HCT116 (cell line): ENCODE data around the gene NKX1-1. TPM values are rescaled to one million over a fixed set of nuclear protein-coding genes. Genes with fewer than 3 reads are reported as not detected.

Experiments used
- ATAC-seq: fragments of 200-7000 bp; cut with Tn5 transposase; 2 replicates; pipeline ENCODE4 v1.9.1; 2020; ENCODE audit warnings: mild to moderate bottlenecking, moderate library complexity
- BruUV-seq: library from RNA; stranded (reverse); fragments of 400-500 nt; replicated peaks from 2 replicates; lab custom pipeline; 2021; lab: Mats Ljungman, UMichigan
- CTCF ChIA-PET: fragments of 300-600 bp; sonication (Branson Sonifier 250); formaldehyde crosslinking; loops from one replicate; lab custom pipeline; 2021; ENCODE audit warnings: antibody characterized with exemption; lab: Charles Lee
- POLR2A ChIA-PET: fragments of 300-600, 350-600 bp; sonication (Branson Sonifier 250); formaldehyde crosslinking; loops from one replicate; lab custom pipeline; 2021; ENCODE audit warnings: antibody characterized with exemption; lab: Charles Lee
- RAD21 ChIA-PET, 2 experiments: fragments of 300-600 bp; sonication (Branson Sonifier 250); formaldehyde crosslinking; loops; one replicate each; lab custom pipeline; 2023; ENCODE audit warnings: low total read pairs in 2 of 2; ENCODE audit not compliant: uncharacterized antibody in 2 of 2, unreplicated experiment in 2 of 2, low non-redundant PET in 1 of 2; lab: Charles Lee
- DNase-seq: peaks from one replicate; pipeline ENCODE4 v3.0.0-alpha.2; 2010; ENCODE audit warnings: low read depth, low spot score
- H2AFZ ChIP-seq: fragments of 200-600 bp; shearing (Covaris generic), sonication (generic); 2 replicates; pipeline ENCODE4 v1.6.1; 2017; ENCODE audit warnings: low read depth, mixed run types, mixed read lengths, antibody characterized with exemption, low read length; ENCODE audit not compliant: poor library complexity, severe bottlenecking
- H3K27ac ChIP-seq: 2 replicates; pipeline ENCODE4 v1.5.1; 2012; ENCODE audit warnings: low read depth, low read length
- H3K27me3 ChIP-seq: fragments of 200-600 bp; sonication (generic); 2 replicates; pipeline ENCODE4 v1.6.1; 2016; ENCODE audit warnings: mixed run types, low read length, mixed read lengths; ENCODE audit not compliant: insufficient read depth
- H3K36me3 ChIP-seq, 2 experiments: fragments of 200-500 bp in 1 of 2; fragments of 200-600 bp in 1 of 2; sonication (Bioruptor generic) in 1 of 2; sonication (generic) in 1 of 2; 2 replicates each; pipeline versions ENCODE4 v1.5.1 to v1.6.1; 2014 to 2016; ENCODE audit warnings: low read length in 2 of 2, inconsistent platforms in 1 of 2, mixed read lengths in 1 of 2, mixed run types in 1 of 2; ENCODE audit not compliant: insufficient read depth in 2 of 2, control insufficient read depth in 1 of 2
- H3K4me1 ChIP-seq, 2 experiments: fragments of 200-600 bp in 1 of 2; sonication (generic) in 1 of 2; 2 replicates each; pipeline versions ENCODE4 v1.5.1 to v1.6.1; 2012 to 2017; ENCODE audit warnings: low read length in 2 of 2, inconsistent platforms in 1 of 2, mild to moderate bottlenecking in 1 of 2, mixed read lengths in 1 of 2, mixed run types in 1 of 2, moderate library complexity in 1 of 2; ENCODE audit not compliant: insufficient read depth in 2 of 2, control insufficient read depth in 1 of 2
- H3K4me2 ChIP-seq: fragments of 200-600 bp; sonication (generic); 2 replicates; pipeline ENCODE4 v1.6.1; 2017; ENCODE audit warnings: mixed run types, low read length, mixed read lengths
- H3K4me3 ChIP-seq, 2 experiments: fragments of 200-600 bp in 1 of 2; sonication (generic) in 1 of 2; replicated peaks in 1 of 2; 2 replicates each; pipeline ENCODE4 v1.5.1; 2011 to 2016; ENCODE audit warnings: low read length in 2 of 2, control low read depth in 1 of 2, low read depth in 1 of 2, mild to moderate bottlenecking in 1 of 2, mixed read lengths in 1 of 2, mixed run types in 1 of 2
- H3K79me2 ChIP-seq: fragments of 200-600 bp; sonication (generic); 2 replicates; pipeline ENCODE4 v1.6.1; 2017; ENCODE audit warnings: mild to moderate bottlenecking, mixed run types, low read length, moderate library complexity, mixed read lengths; ENCODE audit not compliant: insufficient read depth
- H3K9ac ChIP-seq: fragments of 200-600 bp; sonication (generic); 2 replicates; pipeline ENCODE4 v1.6.1; 2016; ENCODE audit warnings: low read length, mixed read lengths
- H3K9me2 ChIP-seq: fragments of 200-600 bp; sonication (generic), shearing (Covaris generic); 2 replicates; pipeline ENCODE4 v1.6.1; 2017; ENCODE audit warnings: mixed run types, mild to moderate bottlenecking, moderate library complexity; ENCODE audit not compliant: insufficient read depth
- H3K9me3 ChIP-seq, 2 experiments: fragments of 200-500 bp in 1 of 2; fragments of 200-600 bp in 1 of 2; sonication (Bioruptor generic) in 1 of 2; sonication (generic) in 1 of 2; 2 replicates each; pipeline ENCODE4 v1.6.1; 2014 to 2017; ENCODE audit warnings: low read length in 2 of 2, mixed read lengths in 2 of 2, inconsistent platforms in 1 of 2, low read depth in 1 of 2, mild to moderate bottlenecking in 1 of 2, mixed run types in 1 of 2, moderate library complexity in 1 of 2; ENCODE audit not compliant: control insufficient read depth in 1 of 2, insufficient read depth in 1 of 2
- H4K20me1 ChIP-seq: fragments of 200-600 bp; sonication (generic), shearing (Covaris generic); 2 replicates; pipeline ENCODE4 v1.6.1; 2017; ENCODE audit warnings: mixed run types, mild to moderate bottlenecking, moderate library complexity; ENCODE audit not compliant: insufficient read depth
- ATF3 ChIP-seq: IDR thresholded peaks from 2 replicates; pipeline ENCODE4 v1.6.1; 2012
- CBX3 ChIP-seq: IDR thresholded peaks from 2 replicates; pipeline ENCODE4 v1.6.1; 2012; ENCODE audit warnings: low read depth
- CEBPB ChIP-seq: IDR thresholded peaks from 2 replicates; pipeline ENCODE4 v1.6.1; 2012; ENCODE audit warnings: low read depth
- CTCF ChIP-seq, 3 experiments: fragments of 200-600 bp in 1 of 3; sonication (generic) in 1 of 3; IDR thresholded peaks in 2 of 3; conservative IDR thresholded peaks in 1 of 3; 2 replicates each; pipeline ENCODE4 v1.5.1; 2012 to 2017; ENCODE audit warnings: low read depth in 2 of 3, low read length in 2 of 3, antibody characterized with exemption in 1 of 3, borderline replicate concordance in 1 of 3, control low read depth in 1 of 3, mild to moderate bottlenecking in 1 of 3, mixed read lengths in 1 of 3, mixed run types in 1 of 3, moderate library complexity in 1 of 3; ENCODE audit not compliant: insufficient read depth in 1 of 3
- EGR1 ChIP-seq: IDR thresholded peaks from 2 replicates; pipeline ENCODE4 v1.6.1; 2012; ENCODE audit warnings: low read depth
- ELF1 ChIP-seq: IDR thresholded peaks from 2 replicates; pipeline ENCODE4 v1.6.1; 2012; ENCODE audit warnings: low read depth, borderline replicate concordance
- EZH2phosphoT487 ChIP-seq: fragments of 200-600 bp; IDR thresholded peaks from 2 replicates; pipeline ENCODE4 v1.6.1; 2018; ENCODE audit warnings: antibody characterized with exemption, borderline replicate concordance
- JUND ChIP-seq: IDR thresholded peaks from 2 replicates; pipeline ENCODE4 v1.6.1; 2012
- POLR2A ChIP-seq: IDR thresholded peaks from 2 replicates; pipeline ENCODE4 v1.7.0; 2011; ENCODE audit warnings: borderline replicate concordance; ENCODE audit not compliant: insufficient read depth, insufficient read length; ENCODE audit errors: extremely low read depth
- RAD21 ChIP-seq: IDR thresholded peaks from 2 replicates; pipeline ENCODE4 v1.6.1; 2012; ENCODE audit warnings: low read depth, mild to moderate bottlenecking
- REST ChIP-seq: IDR thresholded peaks from 2 replicates; pipeline ENCODE4 v1.6.1; 2012; ENCODE audit warnings: low read depth
- SIN3A ChIP-seq: IDR thresholded peaks from 2 replicates; pipeline ENCODE4 v1.6.1; 2012; ENCODE audit warnings: low read depth
- SRF ChIP-seq: IDR thresholded peaks from 2 replicates; pipeline ENCODE4 v1.6.1; 2012; ENCODE audit warnings: low read depth
- TCF7L2 ChIP-seq: IDR thresholded peaks from 2 replicates; pipeline ENCODE4 v1.7.0; 2011; ENCODE audit warnings: borderline replicate concordance, inconsistent platforms; ENCODE audit not compliant: insufficient read depth, insufficient read length; ENCODE audit errors: extremely low read depth
- YY1 ChIP-seq: IDR thresholded peaks from 2 replicates; pipeline ENCODE4 v1.6.1; 2011; ENCODE audit warnings: low read length, low read depth, moderate library complexity, mild to moderate bottlenecking; ENCODE audit not compliant: insufficient replicate concordance; ENCODE audit errors: extremely low read depth
- ZBTB33 ChIP-seq: IDR thresholded peaks from 2 replicates; pipeline ENCODE4 v1.6.1; 2011; ENCODE audit warnings: mild to moderate bottlenecking, low read length, moderate library complexity; ENCODE audit not compliant: insufficient replicate concordance; ENCODE audit errors: extremely low read depth
- ZFX ChIP-seq: fragments of 450-650 bp; IDR thresholded peaks from 2 replicates; pipeline ENCODE4 v1.6.1; 2017
- ZNF274 ChIP-seq: fragments of 200-500 bp; sonication (Bioruptor generic); IDR thresholded peaks from 2 replicates; pipeline ENCODE4 v1.6.1; 2014; ENCODE audit warnings: mild to moderate bottlenecking, low read depth, low read length, inconsistent platforms
- intact Hi-C: fragments of 100-400 bp; cut with micrococcal nuclease; formaldehyde crosslinking; loops from 2 replicates; pipeline ENCODE4 v1.10.0; 2022
- total RNA-seq: library from RNA; stranded (reverse); gene quantifications from one replicate; pipeline ENCODE4 v1.2.1, GENCODE V29; 2021; ENCODE audit not compliant: unreplicated experiment
- TF ChIP-seq, protein P1 (sequence below): IDR thresholded peaks from 2 replicates; pipeline ENCODE4 v1.6.1; 2012

The NKX1-1 gene
- total RNA-seq, 1 experiment from 2014 or later, result not detected

DNA sequence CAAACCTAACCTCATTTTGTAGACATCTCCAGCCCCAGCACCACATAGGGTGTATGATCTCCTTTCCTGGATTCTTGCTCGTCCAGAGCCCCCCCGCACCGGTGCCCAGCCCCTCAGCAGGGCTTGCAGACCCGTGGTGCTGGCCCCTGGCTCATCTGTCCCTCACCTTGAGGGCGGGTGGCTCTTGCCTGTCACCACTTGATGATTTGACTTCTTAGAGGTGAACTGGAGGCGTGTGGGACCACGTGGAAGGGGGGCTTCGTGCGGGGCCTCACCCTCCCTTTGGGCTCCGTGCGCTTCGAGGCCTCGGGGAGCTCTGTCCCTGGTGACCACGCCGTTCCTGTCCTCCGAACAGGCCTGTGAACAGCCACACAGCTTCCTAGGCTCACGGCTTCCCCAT, 43.7 kb downstream of the NKX1-1 start:
- POLR2A ChIA-PET, result no interaction called here
- H3K36me3 ChIP-seq, result no peaks in the 10 kb centered on the region; a peak in 1 of 4 replicates

More for the DNA sequence above, 43.7 kb downstream of the NKX1-1 start:
- TF ChIP-seq REST, result no peak
- no peak for TF ChIP-seq JUND
- TF ChIP-seq ATF3, result no peak
- no peak for TF ChIP-seq EZH2phosphoT487
- no peak for TF ChIP-seq YY1
- no peak for TF ChIP-seq CTCF (IDR thresholded peaks at IDR 0.05 in 2 of 3, conservative IDR thresholded peaks at IDR 0.05 in 1 of 3; ENCODE audit: borderline replicate concordance in 1 of 3, insufficient read depth in 1 of 3, low read depth in 2 of 3, low read length in 2 of 3)
- TF ChIP-seq POLR2A, result no peak
- TF ChIP-seq EGR1, result no peak
- TF ChIP-seq, protein P1, sequence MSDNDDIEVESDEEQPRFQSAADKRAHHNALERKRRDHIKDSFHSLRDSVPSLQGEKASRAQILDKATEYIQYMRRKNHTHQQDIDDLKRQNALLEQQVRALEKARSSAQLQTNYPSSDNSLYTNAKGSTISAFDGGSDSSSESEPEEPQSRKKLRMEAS, result no peak
- TF ChIP-seq ZNF274, result no peak
- TF ChIP-seq RAD21, result no peak
- TF ChIP-seq CEBPB, result no peak
- no peak for TF ChIP-seq SRF
- TF ChIP-seq CBX3, result no peak
- no peak for TF ChIP-seq ELF1
- no peak for TF ChIP-seq ZBTB33
- TF ChIP-seq ZFX, result no peak
- TF ChIP-seq TCF7L2, result no peak
- no peak for TF ChIP-seq SIN3A
- H3K4me2 ChIP-seq, result no peak overlapping the region
- H3K9ac ChIP-seq, result no peak overlapping the region
- CTCF ChIA-PET, result no interaction called here
- ATAC-seq (no peak), DNase-seq (no peak)
- RAD21 ChIA-PET, result no interaction called here
- no peak overlapping the region for H3K27ac ChIP-seq
- no peaks in the 10 kb centered on the region for H3K79me2 ChIP-seq
- H3K9me3 ChIP-seq, result no peaks in the 10 kb centered on the region
- H3K4me3 ChIP-seq, result no peak overlapping the region
- intact Hi-C loops, result no loop called here
- no TSS peak for BruUV-seq
- H2AFZ ChIP-seq, result no peak overlapping the region
- no peaks in the 10 kb centered on the region for H3K27me3 ChIP-seq
- H3K4me1 ChIP-seq, result peaks cover 0 to 5% of the 10 kb centered on the region in 2 experiments; a peak in 1 of 4 replicates
- H3K9me2 ChIP-seq, result no peaks in the 10 kb centered on the region
- H4K20me1 ChIP-seq, result no peaks in the 10 kb centered on the region
